Prostate gland (tissue), 2 donors: ENCODE results near the gene U2AF2. TPM values are rescaled to one million over a fixed set of nuclear protein-coding genes. Genes with fewer than 3 reads are reported as not detected.
A peak's percentile ranks its signal among the peaks of the same experiment; 100 is the strongest.

Source experiments
- DNase-seq: peaks from one replicate; pipeline ENCODE4 v3.0.0-alpha.2; 2019; ENCODE audit warnings: low spot score
- H3K27ac ChIP-seq, 2 donors: fragments of 200-600 bp; sonication (generic); 2 replicates each; pipeline ENCODE4 v1.5.1; 2017 to 2019
- H3K27me3 ChIP-seq: fragments of 200-600 bp; sonication (generic); replicated peaks from 2 replicates; pipeline ENCODE4 v1.5.1; 2019; ENCODE audit not compliant: insufficient read depth
- H3K36me3 ChIP-seq, 2 donors: fragments of 200-600 bp; sonication (generic); 1 replicate in 1 of 2; 2 replicates in 1 of 2; pipeline versions ENCODE4 v1.5.1 to v1.8.1; 2017 to 2019
- H3K4me1 ChIP-seq: fragments of 200-600 bp; sonication (generic); replicated peaks from 2 replicates; pipeline ENCODE4 v1.5.1; 2019
- H3K4me3 ChIP-seq, 2 donors: fragments of 200-600 bp; sonication (generic); 2 replicates each; pipeline ENCODE4 v1.5.1; 2017 to 2019
- H3K9me3 ChIP-seq: fragments of 200-600 bp; sonication (generic); 2 replicates; pipeline ENCODE4 v1.5.1; 2017
- POLR2A ChIP-seq: fragments of 450-650 bp; IDR thresholded peaks from one replicate; pipeline ENCODE4 v1.6.1; 2016; ENCODE audit warnings: antibody characterized with exemption, mild to moderate bottlenecking
- POLR2AphosphoS5 ChIP-seq: sonication (generic); formaldehyde crosslinking; IDR thresholded peaks from one replicate; pipeline ENCODE4 v1.6.1; 2017; ENCODE audit warnings: antibody characterized with exemption
- WGBS: methylation state at CpG from one replicate; pipeline ENCODE4 v1.1.5; 2018; 5-methylcytosine and 5-hydroxymethylcytosine counted together
- intact Hi-C: fragments of 100-400 bp; cut with DNase I; formaldehyde crosslinking; loops from one replicate; pipeline ENCODE4 v1.14.2; 2022
- total RNA-seq, 2 donors: library from RNA; depleted of rRNA; stranded (reverse); fragments of >200 nt; gene quantifications; one replicate each; pipeline ENCODE4 v1.1.0, GENCODE V29; 2016
- TF ChIP-seq, protein P1 (sequence below), 4 experiments: fragments of 200-600 bp in 2 of 4; fragments of 450-650 bp in 2 of 4; sonication (generic) in 2 of 4; IDR thresholded peaks; 1 replicate in 3 of 4; 2 replicates in 1 of 4; pipeline ENCODE4 v1.5.1; 2016 to 2019; ENCODE audit warnings: antibody characterized with exemption in 4 of 4, mild to moderate bottlenecking in 2 of 4, moderate library complexity in 2 of 4

U2AF2 gene
- total RNA-seq, 2 donors from 2014 or later: 99.2 to 224 TPM

GRCh38 chr19:55638864-55639359, 15.9 kb upstream of the U2AF2 start:
- peaks cover 29% of the 10 kb centered on the region for H3K4me1 ChIP-seq
- no peak for DNase-seq

GRCh38 chr19:55640043-55640576, 14.7 kb upstream of the U2AF2 start:
- TF ChIP-seq, protein P1, sequence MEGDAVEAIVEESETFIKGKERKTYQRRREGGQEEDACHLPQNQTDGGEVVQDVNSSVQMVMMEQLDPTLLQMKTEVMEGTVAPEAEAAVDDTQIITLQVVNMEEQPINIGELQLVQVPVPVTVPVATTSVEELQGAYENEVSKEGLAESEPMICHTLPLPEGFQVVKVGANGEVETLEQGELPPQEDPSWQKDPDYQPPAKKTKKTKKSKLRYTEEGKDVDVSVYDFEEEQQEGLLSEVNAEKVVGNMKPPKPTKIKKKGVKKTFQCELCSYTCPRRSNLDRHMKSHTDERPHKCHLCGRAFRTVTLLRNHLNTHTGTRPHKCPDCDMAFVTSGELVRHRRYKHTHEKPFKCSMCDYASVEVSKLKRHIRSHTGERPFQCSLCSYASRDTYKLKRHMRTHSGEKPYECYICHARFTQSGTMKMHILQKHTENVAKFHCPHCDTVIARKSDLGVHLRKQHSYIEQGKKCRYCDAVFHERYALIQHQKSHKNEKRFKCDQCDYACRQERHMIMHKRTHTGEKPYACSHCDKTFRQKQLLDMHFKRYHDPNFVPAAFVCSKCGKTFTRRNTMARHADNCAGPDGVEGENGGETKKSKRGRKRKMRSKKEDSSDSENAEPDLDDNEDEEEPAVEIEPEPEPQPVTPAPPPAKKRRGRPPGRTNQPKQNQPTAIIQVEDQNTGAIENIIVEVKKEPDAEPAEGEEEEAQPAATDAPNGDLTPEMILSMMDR (IDR thresholded peaks at IDR 0.05): peak; percentile 29 to 62 (median 40)
- TF ChIP-seq POLR2A: no peak
- Histone ChIP-seq H3K36me3 (no peaks in the 10 kb centered on the region), H3K4me1 (peaks cover 39% of the 10 kb centered on the region), H3K27ac (peak overlapping the region; percentile 93 to 95), H3K27me3 (no peaks in the 10 kb centered on the region), H3K9me3 (no peaks in the 10 kb centered on the region), H3K4me3 (peak overlapping the region; percentile 85 to 91)
- WGBS: 3% methylated on average over 38 of the region's 38 CpGs
- DNase-seq: peak; percentile 32
- intact Hi-C loops: no loop called here

More at GRCh38 chr19:55638864-55639359, 15.9 kb upstream of the U2AF2 start:
- no peak for TF ChIP-seq POLR2A
- no peak for TF ChIP-seq POLR2AphosphoS5
- TF ChIP-seq, protein P1 (IDR thresholded peaks at IDR 0.05): peak in 1 of 4 experiments; percentile 4
- 88% methylated on average over 6 of the region's 6 CpGs for WGBS
- H3K27me3 ChIP-seq: no peaks in the 10 kb centered on the region
- H3K9me3 ChIP-seq: no peaks in the 10 kb centered on the region
- H3K4me3 ChIP-seq: no peak overlapping the region
- no peaks in the 10 kb centered on the region for H3K36me3 ChIP-seq
- intact Hi-C loops: no loop called here
- no peak overlapping the region for H3K27ac ChIP-seq

DNA sequence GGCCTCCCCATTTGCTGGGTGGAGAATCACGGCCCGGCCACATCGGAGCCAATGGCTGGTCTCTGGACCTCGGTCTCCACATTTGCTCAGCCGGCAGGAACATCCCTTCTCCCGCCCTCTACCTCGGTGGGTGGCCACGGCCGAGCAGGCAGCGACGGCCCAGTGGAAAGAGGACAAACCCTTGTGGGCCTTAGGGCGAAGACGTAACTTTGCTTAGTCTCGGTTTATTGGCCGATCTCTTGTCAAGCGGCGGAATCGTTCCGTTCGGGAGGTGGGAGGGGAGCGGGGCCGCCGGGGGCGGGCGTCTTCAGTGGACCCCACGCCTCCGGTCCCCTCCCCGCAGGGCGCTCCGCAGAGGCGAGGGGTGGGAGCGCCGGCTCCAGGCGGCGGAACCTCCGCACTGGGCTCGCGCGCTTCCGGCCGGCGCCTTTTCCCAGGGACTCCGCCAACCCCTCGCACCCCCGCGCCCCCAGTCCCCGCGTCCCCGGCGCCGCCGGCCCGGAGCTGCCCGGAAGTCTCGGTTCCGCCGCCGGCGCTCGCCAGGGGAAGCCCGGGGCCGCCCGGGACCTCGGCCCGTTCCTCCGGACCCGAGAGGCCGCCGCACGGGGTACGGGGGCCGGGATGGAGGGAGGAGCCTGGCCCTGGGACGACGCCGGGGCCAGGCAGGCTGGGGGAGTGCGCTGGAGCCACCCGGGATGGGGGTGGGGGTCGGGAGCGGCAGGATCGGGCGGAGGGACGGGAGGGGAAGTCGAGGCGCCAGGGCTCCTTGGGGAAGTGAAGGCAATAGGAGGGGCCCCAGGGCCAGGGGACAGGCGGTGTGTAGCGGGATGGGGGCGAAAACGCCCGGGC, 14.0 kb upstream of the U2AF2 start, which contains the start of gene ZNF580:
Gene ZNF580 (plus strand): TSS at position 426 of the 849 bp plus-strand sequence. CDS start 1,507 bp downstream, outside the sequence.
- Histone ChIP-seq H3K9me3 (no peaks in the 10 kb centered on the region), H3K36me3 (no peaks in the 10 kb centered on the region), H3K4me3 (peak within 1 kb of the TSS; percentile 85 to 91), H3K4me1 (peaks cover 40% of the 10 kb centered on the region), H3K27me3 (no peaks in the 10 kb centered on the region), H3K27ac (peak within 1 kb of the TSS; percentile 93 to 95)
- peak; percentile 32 for DNase-seq
- TF ChIP-seq, protein P1 (IDR thresholded peaks at IDR 0.05): no peak
- no peak for TF ChIP-seq POLR2AphosphoS5
- TF ChIP-seq POLR2A: peak; percentile 31
- intact Hi-C loops: no loop called here
- under 1% methylated on average over 35 of the region's 89 CpGs for WGBS

DNA sequence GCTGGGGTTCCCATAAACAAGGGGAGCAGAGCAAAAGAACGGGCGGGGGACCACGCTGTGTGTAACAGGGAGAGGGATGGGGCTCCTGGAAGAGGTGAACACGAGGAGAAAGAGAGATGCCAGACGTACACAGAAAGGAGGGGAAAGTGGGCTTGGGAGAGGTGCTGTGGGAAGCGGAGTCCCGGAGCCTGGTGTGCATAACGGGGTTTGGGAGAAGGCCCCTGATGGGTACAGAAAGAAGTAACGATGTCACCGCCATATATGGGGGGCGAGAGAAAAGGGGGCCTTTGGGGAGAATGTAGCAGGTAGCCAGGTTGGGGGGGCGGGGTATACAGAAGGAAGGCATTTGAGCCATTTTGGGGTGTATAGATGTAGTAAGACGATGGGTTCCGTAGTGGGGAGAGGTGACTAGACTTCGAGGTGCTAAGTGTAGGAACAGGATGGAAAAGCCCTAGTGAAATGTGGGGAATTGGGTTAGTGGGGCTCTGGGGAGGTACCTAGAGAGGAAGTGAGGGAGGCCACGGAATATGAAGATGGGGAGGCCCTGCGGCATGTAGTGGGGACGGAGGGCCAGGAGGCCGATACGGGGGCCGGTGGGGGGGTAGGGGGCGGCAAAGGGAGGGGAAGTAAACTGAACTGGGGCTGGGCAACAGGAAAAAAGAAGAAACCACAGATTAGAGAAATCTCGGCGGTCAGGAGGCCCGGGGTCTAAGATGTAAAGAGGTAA, 13.2 kb upstream of the U2AF2 start:
- Histone ChIP-seq H3K27me3 (no peaks in the 10 kb centered on the region), H3K27ac (peak overlapping the region; percentile 93 to 95), H3K4me1 (peaks cover 32% of the 10 kb centered on the region), H3K9me3 (no peaks in the 10 kb centered on the region), H3K36me3 (no peaks in the 10 kb centered on the region), H3K4me3 (peak overlapping the region; percentile 85 to 91)
- no peak for TF ChIP-seq POLR2AphosphoS5
- TF ChIP-seq, protein P1 (IDR thresholded peaks at IDR 0.05): no peak
- no peak for TF ChIP-seq POLR2A
- WGBS: 2% methylated on average over 25 of the region's 25 CpGs
- DNase-seq: no peak
- intact Hi-C loops: no loop called here
